Peyer's patch (tissue), 4 donors: Measurements from ENCODE around the gene HOXB5. TPM values are rescaled to one million over a fixed set of nuclear protein-coding genes. Genes with fewer than 3 reads are reported as not detected.

Experiments
- DNase-seq, 3 donors: peaks; one replicate each; pipeline ENCODE4 v3.0.0-alpha.2; 2017 to 2019
- H3K27ac ChIP-seq, 4 donors: fragments of 200-600 bp; sonication (generic); one replicate each; pipeline ENCODE4 v1.5.1; 2016 to 2019
- H3K27me3 ChIP-seq, 2 donors: fragments of 200-600 bp; sonication (generic); one replicate each; pipeline ENCODE4 v1.5.1; 2019
- H3K36me3 ChIP-seq, 3 donors: fragments of 200-600 bp; sonication (generic); one replicate each; pipeline ENCODE4 v1.5.1; 2016 to 2019
- H3K4me1 ChIP-seq, 4 donors: fragments of 200-600 bp; sonication (generic); one replicate each; pipeline ENCODE4 v1.5.1; 2016 to 2019
- H3K4me3 ChIP-seq, 4 donors: fragments of 200-600 bp; sonication (generic); 1 replicate in 3 of 4; 2 replicates in 1 of 4; pipeline ENCODE4 v1.5.1; 2016 to 2019; ENCODE audit warnings: mild to moderate bottlenecking in 1 of 4
- H3K9me3 ChIP-seq, 4 donors: fragments of 200-600 bp; sonication (generic); one replicate each; pipeline ENCODE4 v1.5.1; 2016 to 2019; ENCODE audit warnings: mild to moderate bottlenecking in 1 of 4
- CTCF ChIP-seq, 6 experiments: fragments of 450-650 bp in 4 of 6; fragments of 200-600 bp in 2 of 6; sonication (generic) in 1 of 6; IDR thresholded peaks; one replicate each; pipeline ENCODE4 v1.5.1; 2017 to 2019; ENCODE audit warnings: antibody characterized with exemption in 6 of 6, mild to moderate bottlenecking in 3 of 6, moderate library complexity in 1 of 6
- POLR2A ChIP-seq, 2 donors: fragments of 450-650 bp; IDR thresholded peaks; one replicate each; pipeline ENCODE4 v1.5.1; 2017; ENCODE audit warnings: antibody characterized with exemption in 2 of 2, mild to moderate bottlenecking in 2 of 2, moderate library complexity in 2 of 2
- total RNA-seq, 4 donors: library from RNA; depleted of rRNA; stranded (reverse); fragments of >200 nt; gene quantifications; one replicate each; pipeline ENCODE4 v1.1.0, GENCODE V29; 2016

Gene HOXB5
- total RNA-seq, 4 donors from 2014 or later, result 7.7 to 22.5 (median 15.0) TPM

DNA sequence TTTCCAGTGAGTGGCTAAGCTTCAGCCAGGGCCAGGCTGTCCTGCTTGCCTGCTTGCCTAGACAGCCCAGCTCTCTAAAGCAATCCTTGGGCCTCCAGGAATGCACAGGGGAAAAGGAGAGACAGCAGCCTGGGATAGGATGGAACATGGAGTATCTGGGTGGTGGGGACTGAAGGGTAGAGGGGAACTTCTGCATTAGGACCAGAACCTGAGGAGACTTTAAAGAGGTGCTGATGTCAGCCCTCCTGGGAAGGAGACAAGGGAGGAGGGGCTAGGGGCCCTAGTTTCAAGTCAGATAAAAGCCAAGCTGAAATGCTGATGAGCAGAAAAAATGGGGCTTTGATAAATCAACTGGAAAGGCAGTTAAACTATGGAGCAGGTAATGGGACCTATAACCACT, 15.5 kb upstream of the HOXB5 start:
- Histone ChIP-seq H3K27me3 (no peaks in the 10 kb centered on the region), H3K4me1 (peaks cover 0 to 31% (median 16%) of the 10 kb centered on the region in 4 donors), H3K9me3 (no peaks in the 10 kb centered on the region), H3K4me3 (peak overlapping the region in 2 of 4 donors; percentile 65 to 71), H3K27ac (peak overlapping the region in 2 of 4 donors; percentile 89 to 92), H3K36me3 (peaks cover 0 to 4% (median 0%) of the 10 kb centered on the region in 3 donors)
- TF ChIP-seq CTCF (IDR thresholded peaks at IDR 0.05) (no peak), POLR2A (IDR thresholded peaks at IDR 0.05) (no peak)
- DNase-seq, result no peak

DNA sequence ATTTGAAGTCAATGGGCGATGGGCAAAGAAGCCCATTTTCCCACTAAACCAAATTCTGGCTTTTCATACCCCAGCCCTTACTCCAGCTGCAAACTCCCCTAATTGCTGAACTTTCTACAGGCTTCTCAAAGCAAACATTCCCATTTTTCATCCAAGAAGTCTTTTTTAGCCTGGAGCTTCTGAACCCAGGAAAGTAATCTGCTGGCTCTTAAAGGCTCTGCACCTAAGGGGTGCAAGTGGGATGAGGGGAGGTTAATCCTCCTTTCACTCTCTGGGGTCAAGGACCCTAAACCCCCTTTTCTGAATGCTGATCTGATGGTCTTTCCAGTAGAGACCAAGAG, 14.9 kb upstream of the HOXB5 start:
- no peak for DNase-seq
- no peak for TF ChIP-seq CTCF (IDR thresholded peaks at IDR 0.05)
- TF ChIP-seq POLR2A (IDR thresholded peaks at IDR 0.05), result no peak
- no peaks in the 10 kb centered on the region for H3K9me3 ChIP-seq
- peaks cover 0 to 4% (median 0%) of the 10 kb centered on the region in 3 donors for H3K36me3 ChIP-seq
- peaks cover 0 to 27% (median 16%) of the 10 kb centered on the region in 4 donors for H3K4me1 ChIP-seq
- no peaks in the 10 kb centered on the region for H3K27me3 ChIP-seq
- H3K27ac ChIP-seq, result no peak overlapping the region
- no peak overlapping the region for H3K4me3 ChIP-seq

- Histone ChIP-seq H3K4me3 (no peak overlapping the region), H3K27me3 (no peaks in the 10 kb centered on the region), H3K4me1 (peaks cover 0 to 29% (median 14%) of the 10 kb centered on the region in 4 donors), H3K27ac (peak overlapping the region in 1 of 4 donors; percentile 92), H3K9me3 (no peaks in the 10 kb centered on the region), H3K36me3 (peaks cover 0 to 4% (median 0%) of the 10 kb centered on the region in 3 donors)
- DNase-seq, result no peak
- TF ChIP-seq CTCF (IDR thresholded peaks at IDR 0.05), result no peak
These were observed 13.5 kb upstream of the HOXB5 start for GRCh38 chr17:48606892-48607614.

- Histone ChIP-seq H3K27ac (peak overlapping the region in 2 of 4 donors; percentile 89 to 92), H3K9me3 (no peaks in the 10 kb centered on the region), H3K27me3 (no peaks in the 10 kb centered on the region), H3K36me3 (peaks cover 0 to 4% (median 0%) of the 10 kb centered on the region in 3 donors), H3K4me1 (peaks cover 0 to 31% (median 9%) of the 10 kb centered on the region in 4 donors), H3K4me3 (no peak overlapping the region)
- DNase-seq, result no peak
- TF ChIP-seq CTCF (IDR thresholded peaks at IDR 0.05), result no peak
- no peak for TF ChIP-seq POLR2A (IDR thresholded peaks at IDR 0.05)
These were observed 12.7 kb upstream of the HOXB5 start for GRCh38 chr17:48605991-48606891.

- peak in 1 of 3 donors; percentile 53 for DNase-seq
- TF ChIP-seq POLR2A (IDR thresholded peaks at IDR 0.05) (no peak), CTCF (IDR thresholded peaks at IDR 0.05) (no peak)
- Histone ChIP-seq H3K27me3 (no peaks in the 10 kb centered on the region), H3K4me1 (peaks cover 0 to 39% (median 9%) of the 10 kb centered on the region in 4 donors), H3K36me3 (peaks cover 0 to 4% (median 0%) of the 10 kb centered on the region in 3 donors), H3K4me3 (peak overlapping the region in 3 of 4 donors; percentile 17 to 61 (median 44)), H3K9me3 (no peaks in the 10 kb centered on the region), H3K27ac (peak overlapping the region in 3 of 4 donors; percentile 83 to 92 (median 89))
These were observed 11.9 kb upstream of the HOXB5 start for GRCh38 chr17:48605409-48605919.
